CD4-positive, alpha-beta T cell treated with Interleukin-21 for 1 hour (primary cell): Measurements from ENCODE around the gene ADM5.

Experiments used
- DNase-seq: peaks from one replicate; pipeline ENCODE4 v3.0.0-alpha.2; 2020

ADM5 gene

DNA sequence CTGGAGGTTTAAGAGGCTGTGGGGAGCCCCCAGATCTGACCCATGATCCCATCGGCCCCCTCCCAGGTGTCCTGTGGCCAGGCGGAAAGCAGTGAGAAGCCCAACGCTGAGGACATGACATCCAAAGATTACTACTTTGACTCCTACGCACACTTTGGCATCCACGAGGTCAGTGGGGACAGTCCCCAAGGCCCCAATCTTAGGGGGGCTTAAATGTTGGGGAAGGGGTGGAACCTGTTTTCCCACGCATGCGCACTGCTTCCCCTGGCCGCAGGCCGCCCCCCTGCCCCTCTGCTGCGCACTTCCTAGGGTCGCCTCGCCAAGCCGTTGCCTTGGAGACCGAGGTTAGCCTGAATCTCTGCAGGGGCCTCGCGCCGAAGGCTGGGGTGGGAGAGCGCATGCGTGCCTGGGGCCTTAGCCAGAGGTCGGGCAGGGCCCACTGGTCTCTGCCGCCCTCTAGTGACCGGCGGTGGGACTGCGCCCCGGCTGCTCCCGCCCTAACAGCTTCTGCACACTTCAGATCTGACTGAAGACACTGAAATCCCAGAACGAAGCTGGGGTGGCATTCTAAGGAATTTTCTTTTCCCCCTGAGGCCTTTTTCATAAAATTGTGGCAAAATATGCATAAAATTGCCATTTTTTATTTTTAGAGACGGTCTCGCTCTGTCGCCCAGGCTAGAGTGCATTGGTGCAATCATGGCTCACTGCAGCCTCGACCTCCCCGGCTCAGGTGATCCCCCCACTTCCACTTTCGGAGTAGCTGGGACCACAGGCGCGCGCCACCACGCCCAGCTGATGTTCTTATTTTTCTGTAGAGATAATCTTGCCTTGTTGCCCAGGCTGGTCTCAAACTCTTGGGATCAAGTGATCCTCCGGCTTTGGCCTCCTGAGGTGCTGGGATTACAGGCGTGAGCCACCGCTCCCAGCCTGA is 8.7 kb upstream of the ADM5 start:
- DNase-seq: peak; percentile 92

DNA sequence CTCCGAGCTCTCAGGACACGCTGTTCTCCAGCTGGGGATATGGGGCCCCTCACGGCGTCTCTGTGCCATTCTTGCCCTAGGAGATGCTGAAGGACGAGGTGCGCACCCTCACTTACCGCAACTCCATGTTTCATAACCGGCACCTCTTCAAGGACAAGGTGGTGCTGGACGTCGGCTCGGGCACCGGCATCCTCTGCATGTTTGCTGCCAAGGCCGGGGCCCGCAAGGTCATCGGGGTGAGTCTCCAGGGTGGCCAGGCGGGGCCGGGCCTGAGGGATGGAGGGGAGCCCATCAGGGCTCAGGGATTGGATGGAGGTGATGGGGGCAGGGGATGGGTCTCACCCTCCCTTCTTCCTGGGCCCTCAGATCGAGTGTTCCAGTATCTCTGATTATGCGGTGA is 7.6 kb upstream of the ADM5 start:
- DNase-seq: no peak

DNA sequence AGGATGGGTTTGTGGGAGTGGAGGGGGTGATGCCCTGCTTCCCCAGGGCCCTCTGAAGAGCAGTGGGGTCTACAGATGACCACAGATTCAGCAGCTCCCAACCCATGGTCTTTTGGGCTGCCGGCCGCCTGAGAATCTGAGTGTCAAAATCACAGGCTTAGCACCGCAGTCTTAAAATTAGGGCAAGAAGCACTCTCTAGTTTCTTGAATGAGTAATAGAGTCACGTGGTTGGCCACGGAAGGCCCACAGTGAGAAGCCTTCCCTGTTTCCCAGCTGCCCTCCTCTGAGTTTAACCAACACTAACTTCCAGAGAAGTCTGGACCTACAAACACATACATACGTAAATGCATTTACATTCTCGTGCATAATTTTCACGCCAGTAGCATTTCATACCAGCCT is 7.1 kb upstream of the ADM5 start:
- DNase-seq: no peak

DNA sequence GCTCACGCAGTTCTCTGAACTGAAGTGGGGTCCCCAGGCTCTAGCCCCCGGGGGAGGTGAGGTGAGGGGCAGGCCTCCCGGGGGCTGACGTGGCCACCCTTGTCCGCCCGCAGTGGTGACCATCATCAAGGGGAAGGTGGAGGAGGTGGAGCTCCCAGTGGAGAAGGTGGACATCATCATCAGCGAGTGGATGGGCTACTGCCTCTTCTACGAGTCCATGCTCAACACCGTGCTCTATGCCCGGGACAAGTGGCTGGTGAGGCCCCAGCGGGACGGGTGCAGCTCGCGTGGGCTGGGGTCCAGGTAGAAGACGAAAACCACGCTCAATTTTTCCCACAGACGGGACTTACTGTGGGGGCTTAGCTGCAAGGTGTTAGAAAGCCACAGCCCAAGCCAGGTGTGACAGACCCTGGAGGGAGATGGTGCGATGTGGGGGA is 5.6 kb upstream of the ADM5 start:
- DNase-seq: no peak

DNA sequence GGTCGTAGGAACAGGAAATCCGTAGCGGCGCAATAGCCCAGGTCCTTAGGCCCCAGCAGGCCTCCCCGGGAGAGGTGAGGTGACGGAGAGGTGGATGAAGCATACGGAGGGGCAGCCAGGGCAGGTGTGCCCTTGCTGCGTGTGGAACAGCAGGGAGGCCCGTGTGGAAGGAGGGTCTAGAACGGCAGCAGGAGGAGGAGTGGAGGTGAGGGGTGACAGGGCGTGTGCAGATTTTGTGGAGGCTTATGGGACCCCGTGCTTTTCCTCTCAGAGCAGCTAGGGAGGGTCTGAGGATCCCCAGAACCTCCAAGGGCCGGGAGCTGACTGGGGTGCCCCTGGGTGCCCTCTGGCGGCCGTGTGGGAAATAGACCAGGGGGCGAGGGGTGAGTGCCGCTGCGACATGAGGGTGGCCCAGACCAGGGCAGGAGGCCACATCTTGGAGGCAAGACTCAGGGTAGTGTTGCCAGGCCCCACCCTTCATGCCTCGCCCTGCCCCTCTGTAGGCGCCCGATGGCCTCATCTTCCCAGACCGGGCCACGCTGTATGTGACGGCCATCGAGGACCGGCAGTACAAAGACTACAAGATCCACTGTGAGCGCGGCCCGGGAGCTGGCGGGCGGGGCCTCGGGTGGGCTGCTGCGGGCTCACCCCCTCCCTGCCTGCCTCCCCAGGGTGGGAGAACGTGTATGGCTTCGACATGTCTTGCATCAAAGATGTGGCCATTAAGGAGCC is 5.0 kb upstream of the ADM5 start:
- DNase-seq: peak; percentile 28

DNA sequence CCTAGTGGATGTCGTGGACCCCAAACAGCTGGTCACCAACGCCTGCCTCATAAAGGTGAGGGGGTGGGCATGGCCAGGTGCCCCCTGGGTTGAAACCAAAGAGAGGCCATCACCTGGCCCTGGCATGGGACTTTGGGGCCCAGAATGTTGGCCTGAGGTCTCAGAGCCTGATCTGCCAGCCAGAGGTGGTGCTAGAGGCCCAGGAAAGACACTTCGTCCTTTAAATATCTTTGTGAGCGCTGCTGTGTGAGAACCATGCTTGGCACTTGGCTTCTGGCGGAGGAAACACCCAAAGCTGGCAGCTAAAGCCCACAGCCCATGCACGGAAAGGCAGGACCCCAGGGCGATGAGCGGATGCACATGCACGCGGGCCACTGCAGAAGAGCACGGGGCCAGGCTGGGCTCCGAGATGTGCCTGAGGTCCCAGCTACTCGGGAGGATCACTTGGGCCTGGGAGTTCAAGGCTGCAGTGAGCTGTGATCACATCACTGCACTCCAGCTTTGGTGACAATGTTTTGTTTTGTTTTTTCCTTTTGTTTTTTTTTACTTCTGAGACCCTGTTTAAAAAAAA is 4.3 kb upstream of the ADM5 start:
- DNase-seq: no peak

DNA sequence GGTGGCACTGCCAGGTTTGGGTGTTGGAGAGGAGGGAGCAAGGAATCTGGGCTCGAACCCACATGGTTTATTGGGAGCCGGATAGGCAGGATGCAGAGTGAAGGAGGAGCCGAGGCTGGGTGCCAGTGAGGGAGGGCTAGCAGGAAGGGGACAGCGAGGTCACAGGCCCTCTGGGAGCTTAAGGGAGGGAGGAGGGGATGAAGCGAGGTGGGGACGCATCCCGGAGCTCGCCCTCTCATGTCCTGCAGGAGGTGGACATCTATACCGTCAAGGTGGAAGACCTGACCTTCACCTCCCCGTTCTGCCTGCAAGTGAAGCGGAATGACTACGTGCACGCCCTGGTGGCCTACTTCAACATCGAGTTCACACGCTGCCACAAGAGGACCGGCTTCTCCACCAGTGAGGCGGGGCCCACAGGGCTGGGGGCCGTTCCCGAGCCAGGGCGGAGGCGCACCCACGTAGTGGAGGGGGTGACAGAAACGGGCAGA is 3.5 kb upstream of the ADM5 start:
- no peak for DNase-seq

DNA sequence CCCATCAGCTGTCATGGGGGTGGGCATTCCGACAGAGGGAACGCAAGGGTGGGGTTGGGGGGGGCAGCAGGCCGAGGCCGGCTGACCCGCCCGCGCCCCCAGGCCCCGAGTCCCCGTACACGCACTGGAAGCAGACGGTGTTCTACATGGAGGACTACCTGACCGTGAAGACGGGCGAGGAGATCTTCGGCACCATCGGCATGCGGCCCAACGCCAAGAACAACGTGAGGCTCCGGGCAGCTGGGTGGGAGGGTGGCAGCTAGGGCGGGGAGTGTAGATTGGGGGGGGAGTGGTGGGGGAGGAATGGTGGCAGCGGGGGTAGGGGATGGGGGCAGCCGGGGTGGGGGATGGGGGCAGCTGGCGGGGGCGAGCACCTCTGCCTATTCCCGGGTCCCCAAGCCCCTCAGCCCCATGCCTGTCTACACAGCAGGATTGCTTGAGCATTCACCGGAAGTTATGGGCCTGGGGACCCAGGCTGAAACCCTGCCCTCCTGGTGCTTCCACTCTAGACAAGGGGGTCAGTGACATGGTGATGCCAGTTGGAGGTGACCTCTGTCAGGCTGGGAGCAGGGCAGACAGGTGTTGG is 2.8 kb upstream of the ADM5 start:
- DNase-seq: no peak

DNA sequence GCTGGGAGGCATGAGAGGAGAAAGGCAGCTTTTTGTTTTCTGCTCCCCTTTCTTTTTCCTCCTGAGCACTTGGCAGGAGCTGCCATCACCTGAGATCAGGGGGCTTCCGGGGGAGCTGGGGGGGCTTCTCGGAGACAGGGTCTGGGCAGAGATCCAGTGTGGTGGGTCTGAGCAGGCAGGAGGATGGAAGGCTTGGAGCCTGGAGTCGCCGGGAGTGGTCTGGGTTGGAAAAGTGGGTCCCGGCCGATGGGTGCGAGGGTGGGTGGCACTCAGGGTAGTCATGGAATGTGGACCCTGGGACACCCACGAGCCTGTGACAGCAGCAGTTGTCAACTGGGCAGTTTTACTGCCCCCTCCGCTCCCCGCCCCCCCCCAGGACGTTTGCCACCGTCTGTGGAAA is 2.2 kb upstream of the ADM5 start:
- DNase-seq: no peak

DNA sequence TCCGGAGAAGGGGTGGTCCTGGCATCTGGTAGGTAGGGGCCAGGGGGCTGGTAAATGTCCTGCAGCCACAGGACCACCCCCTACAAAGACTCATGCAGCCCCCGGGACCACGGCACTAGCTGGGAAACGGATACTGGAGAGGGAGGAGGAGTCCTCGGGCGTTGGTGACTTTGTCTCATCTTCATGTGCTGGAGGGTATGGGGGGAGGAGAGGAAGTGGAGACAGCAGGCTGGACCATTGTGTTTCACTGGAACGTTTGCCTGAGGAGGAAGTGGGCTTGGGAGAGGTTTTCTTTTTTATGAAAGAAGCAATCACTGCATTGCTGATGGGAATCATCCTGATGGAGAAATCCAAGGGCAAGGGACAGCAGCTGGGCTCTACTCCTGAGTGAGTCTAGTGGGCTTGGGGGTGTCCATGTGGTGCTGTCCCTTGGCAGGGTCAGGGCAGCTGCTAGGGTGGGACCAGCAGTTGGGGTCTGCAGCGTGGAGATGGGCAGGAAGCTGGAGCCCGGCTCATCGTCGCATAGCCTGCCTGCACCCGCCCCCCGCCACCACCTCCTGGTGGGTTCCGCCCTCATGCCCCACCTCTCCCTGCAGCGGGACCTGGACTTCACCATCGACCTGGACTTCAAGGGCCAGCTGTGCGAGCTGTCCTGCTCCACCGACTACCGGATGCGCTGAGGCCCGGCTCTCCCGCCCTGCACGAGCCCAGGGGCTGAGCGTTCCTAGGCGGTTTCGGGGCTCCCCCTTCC is 1.7 kb upstream of the ADM5 start:
- no peak for DNase-seq

DNA sequence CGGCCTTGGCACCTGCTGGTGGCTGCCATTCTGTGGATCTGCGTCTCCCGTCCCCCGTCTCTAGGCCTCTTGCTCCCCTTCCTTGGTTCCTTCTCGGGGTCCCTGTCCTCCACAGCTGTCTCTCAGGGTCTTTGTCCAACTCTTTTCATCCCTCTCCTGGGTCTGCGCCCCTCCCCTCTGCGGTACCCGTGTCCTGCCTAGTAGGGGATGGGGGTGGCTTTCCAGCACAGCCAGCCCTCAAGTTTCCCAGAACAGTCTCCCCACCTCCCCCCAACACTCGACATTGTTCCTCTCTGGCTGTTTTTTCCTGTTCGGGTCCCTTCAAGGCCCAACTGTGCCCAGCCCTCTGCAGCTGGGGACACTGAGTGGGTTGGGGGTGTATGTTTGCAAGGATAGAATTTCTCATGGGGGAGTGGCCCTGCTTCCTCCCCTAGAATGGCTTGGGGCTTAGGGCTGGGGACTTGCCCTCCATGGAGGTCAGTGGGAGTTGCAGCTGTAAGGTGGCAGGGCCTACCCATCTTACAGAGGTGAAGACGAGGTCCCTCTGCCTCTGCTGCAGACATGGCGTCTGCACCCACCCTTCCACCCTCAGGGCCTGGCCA is 762 bp upstream of the ADM5 start:
- DNase-seq: no peak

DNA sequence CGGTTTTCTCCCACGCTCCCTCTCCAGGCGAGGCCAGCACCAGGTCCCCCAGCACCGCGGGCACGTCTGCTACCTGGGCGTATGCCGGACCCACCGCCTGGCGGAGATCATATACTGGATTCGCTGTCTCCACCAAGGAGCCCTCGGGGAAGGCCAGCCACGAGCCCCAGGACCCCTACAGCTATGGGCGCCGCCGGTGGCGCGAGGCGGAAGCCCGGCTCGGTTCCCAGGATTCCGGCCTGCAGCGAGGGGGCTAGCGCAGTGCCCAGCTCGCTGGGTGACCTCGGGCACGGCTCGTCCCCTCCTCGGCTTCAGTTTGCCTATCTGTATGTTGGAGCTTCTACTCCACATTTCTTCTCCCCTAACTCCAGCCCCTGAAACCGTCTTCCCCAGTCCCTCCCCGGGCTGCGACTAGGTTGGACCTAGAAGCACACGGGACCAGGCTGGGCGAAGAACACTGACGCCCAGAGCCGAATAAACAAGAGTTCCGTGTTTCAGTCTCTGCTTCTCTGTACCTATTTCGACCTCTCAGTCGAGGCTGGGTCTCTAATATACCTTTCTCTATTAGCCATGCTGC is 773 bp downstream of the ADM5 start:
- no peak for DNase-seq

DNA sequence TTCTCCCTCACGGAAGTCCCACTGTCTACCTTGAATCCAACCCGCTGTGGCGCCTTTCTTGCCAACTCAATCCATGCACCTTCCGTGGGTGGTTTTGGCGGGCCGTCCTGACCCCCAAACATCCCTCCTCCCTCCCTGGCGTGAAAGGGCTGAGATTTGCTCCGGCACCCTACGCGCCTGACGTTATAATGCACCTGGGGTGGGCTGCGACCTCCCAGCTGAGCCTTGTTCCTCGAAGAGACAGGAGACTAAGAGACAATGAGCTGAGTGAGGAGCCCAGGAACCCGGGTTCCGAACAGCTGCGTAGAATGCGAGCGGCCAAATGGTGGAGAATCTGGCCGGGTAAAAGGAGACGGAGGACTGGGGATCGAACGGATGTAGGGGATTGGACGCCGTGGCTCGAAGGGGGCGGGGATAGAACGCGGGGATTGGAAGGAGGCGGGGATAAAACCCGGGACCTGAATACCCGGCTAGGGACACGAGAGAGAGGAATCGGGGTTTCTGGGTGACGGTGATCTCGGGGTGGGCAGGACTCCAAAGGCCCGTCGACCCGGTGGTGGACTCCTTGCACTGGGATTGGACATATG is 1.4 kb downstream of the ADM5 start, which contains the start of gene CPT1C:
CPT1C (plus strand) TSS at position 461 of the 587 bp plus-strand sequence. CDS start 1,137 bp downstream, outside the sequence.
- peak; percentile 68 for DNase-seq

DNA sequence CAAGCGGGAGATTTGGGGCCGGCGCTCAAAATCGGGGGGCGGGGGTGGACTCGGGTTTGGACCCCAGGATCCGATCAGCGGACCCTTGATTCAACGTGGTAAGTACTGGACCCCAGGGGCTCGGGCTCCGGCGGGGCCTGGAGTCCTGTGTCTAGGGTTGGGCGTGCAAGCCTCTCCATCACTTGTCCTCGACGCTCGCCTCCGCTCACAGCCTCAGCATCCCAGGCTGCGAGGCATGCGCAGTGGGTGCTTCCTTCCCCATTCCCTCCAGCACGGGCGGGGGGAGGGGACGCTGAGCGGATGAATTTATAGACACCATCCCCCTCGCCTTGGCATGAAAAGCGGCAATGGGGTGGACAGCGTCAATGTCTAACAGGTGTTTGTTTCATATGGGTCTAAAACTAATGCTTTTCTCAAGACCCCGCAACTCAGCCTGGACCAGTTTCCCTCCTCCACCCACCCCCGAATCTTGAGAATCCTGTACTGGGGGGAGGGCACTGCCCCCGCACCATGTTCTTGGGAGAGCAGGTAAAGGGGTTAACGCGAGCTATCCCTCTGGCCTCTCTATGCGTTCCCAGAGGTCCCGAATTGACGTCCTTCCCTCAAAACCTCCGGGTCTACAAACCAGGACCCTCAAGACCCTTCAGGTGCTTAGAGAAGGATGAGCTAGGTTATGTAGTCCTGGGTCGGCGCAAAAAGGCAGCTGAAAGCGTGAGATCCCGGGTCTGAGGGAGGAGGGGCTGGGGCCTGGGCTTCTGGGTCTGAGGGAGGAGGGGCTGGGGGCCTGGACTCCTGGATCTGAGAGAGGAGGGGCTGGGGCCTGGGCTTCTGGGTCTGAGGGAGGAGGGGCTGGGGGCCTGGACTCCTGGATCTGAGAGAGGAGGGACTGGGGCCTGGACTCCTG is 2.1 kb downstream of the ADM5 start:
- peak; percentile 32 for DNase-seq

DNA sequence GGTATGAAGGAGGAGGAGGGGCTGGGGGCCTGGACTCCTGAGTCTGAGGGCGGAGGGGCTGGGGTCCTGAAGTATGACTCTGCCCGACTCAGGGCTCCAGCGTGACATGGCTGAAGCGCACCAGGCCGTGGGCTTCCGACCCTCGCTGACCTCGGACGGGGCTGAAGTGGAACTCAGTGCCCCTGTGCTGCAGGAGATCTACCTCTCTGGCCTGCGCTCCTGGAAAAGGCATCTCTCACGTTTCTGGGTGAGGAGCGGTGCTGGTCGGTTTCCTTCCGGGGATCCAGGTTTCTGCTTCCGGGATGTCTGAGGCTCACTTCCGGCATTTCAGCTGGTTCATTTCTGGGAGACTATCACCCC is 2.7 kb downstream of the ADM5 start:
- no peak for DNase-seq

DNA sequence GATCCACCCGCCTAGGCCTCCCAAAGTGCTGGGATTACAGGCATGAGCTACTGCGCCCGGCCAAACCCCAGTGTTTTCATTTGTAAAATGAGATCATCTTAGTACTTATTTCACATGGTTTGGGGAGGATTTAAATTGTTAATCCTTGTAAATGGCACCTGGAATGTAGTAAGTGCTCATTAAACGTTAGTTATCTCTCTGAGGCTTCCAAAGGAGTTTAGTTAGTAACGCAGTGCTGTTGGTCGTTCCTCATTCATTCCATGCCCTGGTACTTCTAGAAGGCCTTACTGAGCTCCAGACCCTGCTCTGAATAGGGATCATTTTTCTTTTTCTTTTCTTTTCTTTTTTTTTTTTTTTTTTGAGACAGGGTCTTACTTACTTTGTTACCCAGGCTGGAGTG is 6.7 kb downstream of the ADM5 start:
- DNase-seq: no peak

DNA sequence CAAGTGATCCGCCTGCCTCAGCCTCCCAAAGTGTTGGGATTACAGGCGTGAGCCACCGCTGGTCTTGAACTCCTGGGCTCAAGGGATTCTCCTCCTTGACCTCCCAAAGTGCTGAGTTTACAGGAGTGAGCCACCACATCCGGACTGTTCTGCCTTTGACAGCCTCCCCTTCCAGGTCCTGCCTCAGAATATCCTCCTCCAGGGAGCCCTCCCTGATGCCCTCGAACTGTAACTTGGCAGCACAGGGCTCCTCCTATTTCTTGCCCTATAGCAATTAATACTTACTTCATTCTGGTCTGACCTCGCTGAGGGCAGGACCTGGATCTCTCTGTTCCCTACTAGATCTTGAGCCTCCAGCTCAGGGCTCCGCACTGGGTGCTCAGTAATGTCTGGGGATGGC is 7.5 kb downstream of the ADM5 start:
- no peak for DNase-seq

DNA sequence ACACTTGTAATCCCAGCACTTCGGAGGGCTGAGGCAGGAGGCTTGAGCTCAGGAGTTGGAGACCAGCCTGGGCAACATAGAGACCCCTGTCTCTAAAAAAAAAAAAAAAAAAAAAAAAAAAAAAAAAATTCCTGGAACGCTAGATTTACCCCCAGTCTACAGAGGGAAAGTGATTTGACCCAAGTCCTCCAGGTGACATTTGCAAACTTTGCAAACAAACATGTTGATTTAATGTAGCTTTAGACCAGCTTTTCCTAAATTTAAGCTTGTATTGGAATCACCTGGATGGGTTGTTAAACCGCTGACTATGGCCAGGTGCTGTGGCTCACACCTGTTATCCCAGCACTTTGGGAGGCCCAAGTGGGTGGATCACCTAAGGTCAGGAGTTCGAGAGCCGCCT is 10.0 kb downstream of the ADM5 start:
- DNase-seq: no peak

DNA sequence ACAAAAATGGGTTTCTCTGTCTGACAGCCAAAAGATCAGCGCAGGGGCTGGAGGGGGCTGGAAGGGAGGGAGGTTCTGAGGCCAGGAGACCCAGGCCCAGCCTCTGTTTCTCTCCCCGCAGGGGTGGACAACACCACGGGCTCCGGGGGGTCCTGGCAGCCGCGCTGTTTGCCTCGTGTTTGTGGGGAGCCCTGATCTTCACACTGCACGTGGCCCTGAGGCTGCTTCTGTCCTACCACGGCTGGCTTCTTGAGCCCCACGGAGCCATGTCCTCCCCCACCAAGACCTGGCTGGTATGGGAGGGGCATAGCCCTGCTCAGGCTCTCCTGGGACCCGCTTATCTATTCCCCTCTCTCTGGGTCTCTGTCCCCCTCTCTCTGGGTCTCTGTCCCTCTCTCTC is 11.2 kb downstream of the ADM5 start:
- no peak for DNase-seq

DNA sequence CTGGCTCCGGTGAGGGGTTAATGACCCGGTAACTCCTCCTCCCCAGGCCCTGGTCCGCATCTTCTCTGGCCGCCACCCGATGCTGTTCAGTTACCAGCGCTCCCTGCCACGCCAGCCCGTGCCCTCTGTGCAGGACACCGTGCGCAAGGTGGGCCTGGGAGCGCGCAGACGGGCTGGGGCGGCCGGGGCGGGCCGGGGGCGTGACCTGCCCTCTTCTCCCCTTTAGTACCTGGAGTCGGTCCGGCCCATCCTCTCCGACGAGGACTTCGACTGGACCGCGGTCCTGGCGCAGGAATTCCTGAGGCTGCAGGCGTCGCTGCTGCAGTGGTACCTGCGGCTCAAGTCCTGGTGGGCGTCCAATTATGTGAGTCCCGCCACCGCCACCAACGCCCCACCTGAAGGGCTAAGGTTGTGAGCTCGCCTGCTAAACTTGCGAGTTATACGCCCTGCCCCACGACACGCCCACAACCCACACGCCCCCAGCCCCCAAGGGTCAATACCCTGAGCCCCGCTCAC is 11.9 kb downstream of the ADM5 start:
- no peak for DNase-seq
